ENCODE results near the gene SLC14A1.
"Not testable (repeated sequence)": the region's sequence is repeated elsewhere in the genome, so short reads cannot be mapped to it uniquely, and the experiment has no call there.

SLC14A1 gene

GRCh38 chr18:45757644-45758043, 33.7 kb downstream of the SLC14A1 start:
- DNase-seq (ENCODE audit: low spot score), result not testable (repeated sequence)

GRCh38 chr18:45760462-45761036, 36.6 kb downstream of the SLC14A1 start:
- no peak for DNase-seq (ENCODE audit: low spot score)

DNA sequence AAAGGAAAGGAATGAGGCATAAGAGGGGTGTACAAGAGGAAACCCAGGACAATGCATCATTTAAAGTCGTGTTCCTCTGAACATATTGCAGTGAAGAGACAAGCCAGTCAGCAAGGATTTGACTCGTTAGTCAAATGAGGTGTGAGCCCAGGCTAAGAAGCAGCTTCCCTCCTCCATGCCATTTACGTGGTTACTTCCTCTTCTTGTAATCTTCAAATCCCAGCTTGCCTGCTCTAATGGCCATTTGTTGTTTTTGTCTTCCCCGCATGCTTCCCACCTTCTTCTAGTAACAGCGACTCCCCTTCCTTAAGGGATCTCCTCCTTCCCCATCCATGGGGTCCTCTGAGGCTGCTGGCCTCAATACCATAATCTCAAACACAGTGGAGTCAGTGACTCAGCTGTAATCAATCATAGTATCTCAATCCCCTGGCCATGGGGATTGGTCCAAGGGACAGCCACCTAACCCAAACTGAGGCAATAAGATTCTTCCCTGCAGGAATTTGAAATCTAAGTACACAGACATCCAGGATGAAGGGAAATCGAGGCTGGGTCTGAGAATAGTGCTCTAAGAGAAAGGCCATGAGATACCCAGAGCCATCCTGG, 37.6 kb downstream of the SLC14A1 start:
- DNase-seq (ENCODE audit: low spot score), result no peak

- DNase-seq (ENCODE audit: low spot score), result no peak
These were observed 40.2 kb downstream of the SLC14A1 start for GRCh38 chr18:45764000-45764686.

DNA sequence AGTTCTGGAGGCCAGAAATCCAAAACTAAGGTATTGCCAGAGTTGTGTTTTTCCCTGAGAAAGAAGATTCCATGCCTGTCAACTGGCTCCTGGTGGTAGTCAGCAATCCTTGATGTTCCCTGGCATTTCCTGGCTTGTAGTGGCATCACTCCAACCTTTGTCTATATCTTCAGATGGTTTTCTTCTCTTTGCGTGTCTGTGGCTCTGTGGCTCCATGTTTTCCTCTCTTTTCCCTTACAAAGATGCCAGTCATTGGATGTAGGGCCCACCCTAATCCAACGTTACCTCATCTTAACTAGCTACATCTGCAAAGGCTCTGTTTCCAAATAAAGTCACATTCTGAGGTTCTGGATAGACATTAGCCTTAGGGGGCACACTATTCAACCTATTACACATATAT, 41.8 kb downstream of the SLC14A1 start:
- DNase-seq (ENCODE audit: low spot score), result no peak

DNA sequence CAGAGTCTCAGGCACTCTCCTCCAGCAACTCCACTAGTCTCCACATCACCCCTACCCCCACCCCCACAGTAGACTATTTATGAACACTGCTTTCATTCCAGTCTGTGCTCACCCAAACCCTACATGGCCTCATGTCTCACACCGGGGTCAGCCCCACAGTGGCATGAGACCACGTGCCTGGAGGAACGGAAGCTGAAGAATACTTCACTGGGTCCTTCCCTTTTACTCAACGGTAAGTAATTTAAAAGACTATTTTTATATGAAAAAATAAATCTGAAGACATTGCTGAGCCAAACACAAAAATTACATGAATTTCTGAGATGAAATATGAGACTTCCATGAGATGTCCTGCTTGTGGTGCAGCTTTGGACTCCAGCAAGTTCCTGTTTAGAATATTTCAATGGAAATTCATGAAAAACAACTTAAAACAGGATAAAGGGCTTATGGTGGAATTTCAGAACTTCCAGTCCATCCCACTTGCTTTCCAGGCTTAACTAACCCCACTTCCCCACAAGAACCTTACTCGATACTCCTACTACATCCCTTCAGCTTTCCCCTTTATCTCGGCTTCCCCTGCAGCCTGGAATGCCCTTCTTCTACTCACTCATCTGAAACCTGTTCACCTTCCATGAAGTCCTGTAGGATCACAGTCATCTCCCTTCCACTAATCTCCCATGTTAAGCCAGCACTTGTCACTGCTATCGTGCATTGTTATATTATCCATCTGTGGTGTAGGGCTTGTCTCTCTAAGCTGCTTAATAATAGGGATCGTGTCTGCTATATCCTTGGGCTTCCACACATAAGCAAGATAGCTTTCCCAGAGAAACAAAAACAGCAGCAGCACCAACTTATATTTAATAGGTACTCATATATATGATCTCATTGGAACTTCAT, 47.9 kb downstream of the SLC14A1 start:
- DNase-seq (ENCODE audit: low spot score), result peak; percentile 70

DNA sequence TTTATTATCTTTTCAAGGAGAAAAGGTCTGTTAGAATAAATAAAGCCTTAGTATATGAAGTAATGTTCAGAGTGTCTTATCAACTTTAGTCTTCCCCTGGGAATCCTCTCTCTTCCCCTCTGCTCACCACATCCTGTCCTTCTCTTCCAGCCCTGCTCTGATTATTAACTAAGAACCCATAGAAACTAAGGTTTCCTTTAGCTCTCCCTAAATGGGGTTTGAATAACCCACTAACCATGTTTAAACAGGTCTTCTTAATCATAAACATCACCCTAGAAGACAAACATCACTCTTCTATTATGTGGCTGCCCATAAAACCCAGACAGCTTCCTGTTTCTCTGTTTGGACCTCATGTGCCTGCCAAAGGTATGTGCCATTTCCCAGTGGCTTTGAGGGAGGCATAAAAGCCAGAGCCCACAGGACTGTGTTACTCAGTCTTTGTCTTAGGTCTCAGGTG, 50.1 kb downstream of the SLC14A1 start:
- DNase-seq (ENCODE audit: low spot score), result peak; percentile 37

- DNase-seq (ENCODE audit: low spot score), result no peak
These were observed 51.3 kb downstream of the SLC14A1 start for GRCh38 chr18:45775241-45775676.

GRCh38 chr18:45775743-45776142, 51.8 kb downstream of the SLC14A1 start:
- no peak for DNase-seq (ENCODE audit: low spot score)

GRCh38 chr18:45777393-45777792, 53.4 kb downstream of the SLC14A1 start:
- peak; percentile 76 for DNase-seq (ENCODE audit: low spot score)

- no peak for DNase-seq (ENCODE audit: low spot score)
These were observed 56.6 kb downstream of the SLC14A1 start for GRCh38 chr18:45780568-45780967.

GRCh38 chr18:45782662-45783061, 58.7 kb downstream of the SLC14A1 start:
- no peak for DNase-seq (ENCODE audit: low spot score)

GRCh38 chr18:45783097-45784075, 59.4 kb downstream of the SLC14A1 start:
- peak; percentile 60 for DNase-seq (ENCODE audit: low spot score)

- DNase-seq (ENCODE audit: low spot score), result no peak
These were observed 61.2 kb downstream of the SLC14A1 start for GRCh38 chr18:45785134-45785533.

DNA sequence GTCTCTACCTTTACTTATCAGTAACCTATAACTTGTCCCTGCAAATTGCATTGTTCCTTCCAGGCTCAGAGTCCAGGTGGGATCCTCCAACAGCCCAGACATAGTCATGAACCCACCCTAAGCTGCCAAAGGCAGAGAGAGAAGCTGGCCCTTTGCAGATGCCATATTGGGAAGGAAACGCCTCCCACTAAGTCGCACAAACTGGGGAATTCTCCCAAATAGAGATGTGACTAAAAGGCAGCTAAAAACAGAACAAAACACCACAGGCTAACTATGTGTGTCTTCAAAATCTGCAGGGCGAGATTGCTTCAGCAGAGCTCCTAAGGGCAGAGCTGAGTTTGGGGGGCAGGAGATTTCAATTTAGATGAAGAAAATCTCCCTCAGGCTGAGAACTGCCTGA, 63.0 kb downstream of the SLC14A1 start:
- DNase-seq (ENCODE audit: low spot score), result no peak

GRCh38 chr18:45787346-45787745, 63.4 kb downstream of the SLC14A1 start:
- no peak for DNase-seq (ENCODE audit: low spot score)

GRCh38 chr18:45788861-45789260, 64.9 kb downstream of the SLC14A1 start:
- DNase-seq (ENCODE audit: low spot score), result no peak

GRCh38 chr18:45792506-45793263, 68.7 kb downstream of the SLC14A1 start:
- no peak for DNase-seq (ENCODE audit: low spot score)

GRCh38 chr18:45793264-45793965, 69.4 kb downstream of the SLC14A1 start:
- peak; percentile 61 for DNase-seq (ENCODE audit: low spot score)
